SK-N-SH treated with all-trans-retinoic acid at 6 μM for 48 hours (cell line): ENCODE data around the gene FGGY.

ENCODE experiments used
- ATAC-seq: fragments of 200-7000 bp; cut with Tn5 transposase; 3 replicates; pipeline ENCODE4 v1.9.1; 2020; ENCODE audit warnings: mild to moderate bottlenecking, moderate library complexity
- ARNTL ChIP-seq: fragments of 450-650 bp; formaldehyde crosslinking; IDR thresholded peaks from 2 replicates; pipeline ENCODE4 v1.5.0; 2020; ENCODE audit warnings: low read depth, mild to moderate bottlenecking, moderate library complexity, borderline replicate concordance
- BACH2 ChIP-seq: fragments of 250-450 bp; sonication (Bioruptor Pico); IDR thresholded peaks from 2 replicates; pipeline ENCODE4 v1.9.0; 2021; ENCODE audit warnings: mild to moderate bottlenecking, borderline replicate concordance
- CSDC2 ChIP-seq: fragments of 250-450 bp; sonication (Bioruptor Pico); IDR thresholded peaks from 2 replicates; pipeline ENCODE4 v1.5.0; 2020; ENCODE audit warnings: mild to moderate bottlenecking, moderate library complexity
- ESRRG ChIP-seq: fragments of 250-450 bp; sonication (Bioruptor Pico); IDR thresholded peaks from 2 replicates; pipeline ENCODE4 v1.6.1; 2021; ENCODE audit warnings: mild to moderate bottlenecking
- GLIS3 ChIP-seq: fragments of 250-450 bp; sonication (Bioruptor Pico); IDR thresholded peaks from 2 replicates; pipeline ENCODE4 v1.5.0; 2020; ENCODE audit warnings: mild to moderate bottlenecking, moderate library complexity
- ISL1 ChIP-seq: fragments of 250-450 bp; sonication (Bioruptor Pico); IDR thresholded peaks from 2 replicates; pipeline ENCODE4 v2.1.2; 2022; ENCODE audit warnings: mild to moderate bottlenecking, moderate library complexity
- OSR1 ChIP-seq: fragments of 250-450 bp; sonication (Bioruptor Pico); IDR thresholded peaks from 2 replicates; pipeline ENCODE4 v1.8.0; 2022; ENCODE audit warnings: moderate library complexity, mild to moderate bottlenecking, inconsistent platforms
- PPARA ChIP-seq: fragments of 250-450 bp; sonication (Bioruptor Pico); IDR thresholded peaks from 2 replicates; pipeline ENCODE4 v1.5.0; 2020; ENCODE audit warnings: mild to moderate bottlenecking, borderline replicate concordance
- RARB ChIP-seq: fragments of 250-450 bp; sonication (Bioruptor Pico); IDR thresholded peaks from 2 replicates; pipeline ENCODE4 v1.8.0; 2021; ENCODE audit warnings: mild to moderate bottlenecking, moderate library complexity
- SNAI2 ChIP-seq: fragments of 250-450 bp; sonication (Bioruptor Pico); IDR thresholded peaks from 2 replicates; pipeline ENCODE4 v1.5.0; 2020; ENCODE audit warnings: mild to moderate bottlenecking, moderate library complexity
- TCF4 ChIP-seq: fragments of 250-450 bp; sonication (Bioruptor Pico); IDR thresholded peaks from 2 replicates; pipeline ENCODE4 v1.8.0; 2021; ENCODE audit warnings: mild to moderate bottlenecking, moderate library complexity, borderline replicate concordance
- TOX ChIP-seq: fragments of 250-450 bp; sonication (Bioruptor Pico); IDR thresholded peaks from 2 replicates; pipeline ENCODE4 v1.8.0; 2021; ENCODE audit warnings: mild to moderate bottlenecking, moderate library complexity, borderline replicate concordance
- ZC3H10 ChIP-seq: fragments of 250-450 bp; sonication (Bioruptor Pico); IDR thresholded peaks from 2 replicates; pipeline ENCODE4 v1.5.1; 2021; ENCODE audit warnings: mild to moderate bottlenecking, moderate library complexity
- ZFP3 ChIP-seq: fragments of 250-450 bp; sonication (Bioruptor Pico); IDR thresholded peaks from 2 replicates; pipeline ENCODE4 v1.5.0; 2020; ENCODE audit warnings: mild to moderate bottlenecking, moderate library complexity
- ZFP30 ChIP-seq: fragments of 450-650 bp; formaldehyde crosslinking; IDR thresholded peaks from 2 replicates; pipeline ENCODE4 v1.5.0; 2022; ENCODE audit warnings: mild to moderate bottlenecking, moderate library complexity
- ZNF565 ChIP-seq: fragments of 450-650 bp; formaldehyde crosslinking; conservative IDR thresholded peaks from 2 replicates; pipeline ENCODE4 v1.5.0; 2020; ENCODE audit warnings: low read depth, mild to moderate bottlenecking, moderate library complexity
- ZNF70 ChIP-seq: fragments of 450-650 bp; formaldehyde crosslinking; IDR thresholded peaks from 2 replicates; pipeline ENCODE4 v1.5.0; 2020; ENCODE audit warnings: mild to moderate bottlenecking, moderate library complexity
- ZNF8 ChIP-seq: fragments of 450-650 bp; formaldehyde crosslinking; IDR thresholded peaks from 2 replicates; pipeline ENCODE4 v1.5.0; 2020; ENCODE audit warnings: mild to moderate bottlenecking, moderate library complexity
- TF ChIP-seq, protein P1 (sequence below): fragments of 250-450 bp; sonication (Bioruptor Pico); IDR thresholded peaks from 2 replicates; pipeline ENCODE4 v1.8.0; 2020; ENCODE audit warnings: mild to moderate bottlenecking, moderate library complexity, borderline replicate concordance
- TF ChIP-seq, protein P2 (sequence below): fragments of 250-450 bp; sonication (Bioruptor Pico); IDR thresholded peaks from 2 replicates; pipeline ENCODE4 v1.5.1; 2020; ENCODE audit warnings: low read depth, mild to moderate bottlenecking, moderate library complexity
- TF ChIP-seq, protein P3 (sequence below): fragments of 250-450 bp; sonication (Bioruptor Pico); IDR thresholded peaks from 2 replicates; pipeline ENCODE4 v1.5.1; 2021; ENCODE audit warnings: mild to moderate bottlenecking, moderate library complexity
- TF ChIP-seq, protein P4 (sequence below): fragments of 250-450 bp; sonication (Bioruptor Pico); IDR thresholded peaks from 2 replicates; pipeline ENCODE4 v1.5.0; 2020; ENCODE audit warnings: mild to moderate bottlenecking, moderate library complexity
- TF ChIP-seq, protein P5 (sequence below): fragments of 250-450 bp; sonication (Bioruptor Pico); IDR thresholded peaks from 2 replicates; pipeline ENCODE4 v1.8.0; 2021; ENCODE audit warnings: low read depth, mild to moderate bottlenecking, moderate library complexity, borderline replicate concordance

FGGY gene

DNA sequence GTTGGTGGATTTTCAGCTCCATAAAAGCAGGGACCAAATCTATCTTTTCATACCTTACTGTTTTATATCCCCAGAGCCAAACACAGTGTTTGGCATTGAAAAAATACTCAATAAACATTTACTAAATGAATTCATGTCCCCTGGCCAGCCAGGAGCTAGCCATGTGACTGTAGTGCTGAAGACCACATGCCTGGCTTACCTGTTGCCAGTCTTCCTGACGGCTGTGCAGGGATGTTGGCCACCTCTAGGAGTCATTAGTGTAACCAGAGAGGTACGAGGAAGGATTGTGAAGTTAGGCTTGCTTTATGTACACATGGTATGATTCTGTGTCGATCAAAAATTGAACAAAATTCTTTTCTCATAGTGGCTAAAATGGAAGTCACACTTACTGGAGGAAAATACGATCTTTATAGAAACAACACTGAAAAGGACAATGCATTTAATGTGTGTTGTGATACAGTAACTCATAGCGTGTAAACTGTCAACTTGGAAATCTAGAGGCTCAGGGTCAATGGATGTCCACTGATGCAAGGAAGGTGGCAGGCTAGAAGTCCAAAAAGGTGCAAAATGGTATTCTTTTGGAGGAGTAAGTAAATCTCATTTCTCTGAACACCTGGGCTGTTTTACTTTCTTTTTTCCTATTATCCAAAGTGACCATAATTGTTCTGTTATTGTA is 60.9 kb downstream of the FGGY start (continued):
- TF ChIP-seq, protein P1, sequence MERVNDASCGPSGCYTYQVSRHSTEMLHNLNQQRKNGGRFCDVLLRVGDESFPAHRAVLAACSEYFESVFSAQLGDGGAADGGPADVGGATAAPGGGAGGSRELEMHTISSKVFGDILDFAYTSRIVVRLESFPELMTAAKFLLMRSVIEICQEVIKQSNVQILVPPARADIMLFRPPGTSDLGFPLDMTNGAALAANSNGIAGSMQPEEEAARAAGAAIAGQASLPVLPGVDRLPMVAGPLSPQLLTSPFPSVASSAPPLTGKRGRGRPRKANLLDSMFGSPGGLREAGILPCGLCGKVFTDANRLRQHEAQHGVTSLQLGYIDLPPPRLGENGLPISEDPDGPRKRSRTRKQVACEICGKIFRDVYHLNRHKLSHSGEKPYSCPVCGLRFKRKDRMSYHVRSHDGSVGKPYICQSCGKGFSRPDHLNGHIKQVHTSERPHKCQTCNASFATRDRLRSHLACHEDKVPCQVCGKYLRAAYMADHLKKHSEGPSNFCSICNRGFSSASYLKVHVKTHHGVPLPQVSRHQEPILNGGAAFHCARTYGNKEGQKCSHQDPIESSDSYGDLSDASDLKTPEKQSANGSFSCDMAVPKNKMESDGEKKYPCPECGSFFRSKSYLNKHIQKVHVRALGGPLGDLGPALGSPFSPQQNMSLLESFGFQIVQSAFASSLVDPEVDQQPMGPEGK, result no peak
- TF ChIP-seq ZFP3 (CRISPR knock-in tag), result no peak
- TF ChIP-seq BACH2 (CRISPR knock-in tag), result no peak

DNA sequence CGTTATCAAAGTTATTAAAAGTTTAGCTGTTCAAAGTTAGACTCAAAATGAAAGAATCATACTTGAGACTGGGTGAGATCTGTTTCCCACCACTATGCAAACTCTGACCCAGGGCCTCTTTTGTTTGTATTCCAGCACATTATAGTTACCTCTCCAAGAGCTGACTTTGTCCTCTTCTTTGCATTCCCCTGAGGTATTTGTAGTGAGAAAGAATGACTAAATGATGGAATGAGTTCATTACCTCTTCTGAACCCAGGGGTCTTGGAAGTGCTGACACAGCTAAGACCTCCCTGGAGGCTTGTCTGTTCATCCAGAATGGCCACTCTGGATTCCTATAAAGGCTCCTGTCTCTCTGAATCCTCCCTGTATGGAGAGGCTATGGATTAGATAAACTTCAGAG is 62.4 kb downstream of the FGGY start:
- TF ChIP-seq SNAI2 (CRISPR knock-in tag) (no peak), ZC3H10 (CRISPR knock-in tag) (no peak), BACH2 (CRISPR knock-in tag) (no peak), ZNF70 (CRISPR knock-in tag) (no peak), TOX (no peak), ARNTL (CRISPR knock-in tag) (no peak), ISL1 (no peak), PPARA (CRISPR knock-in tag) (no peak), ESRRG (CRISPR knock-in tag) (no peak), CSDC2 (CRISPR knock-in tag) (no peak)
- TF ChIP-seq, protein P1, result no peak
- TF ChIP-seq, protein P2, sequence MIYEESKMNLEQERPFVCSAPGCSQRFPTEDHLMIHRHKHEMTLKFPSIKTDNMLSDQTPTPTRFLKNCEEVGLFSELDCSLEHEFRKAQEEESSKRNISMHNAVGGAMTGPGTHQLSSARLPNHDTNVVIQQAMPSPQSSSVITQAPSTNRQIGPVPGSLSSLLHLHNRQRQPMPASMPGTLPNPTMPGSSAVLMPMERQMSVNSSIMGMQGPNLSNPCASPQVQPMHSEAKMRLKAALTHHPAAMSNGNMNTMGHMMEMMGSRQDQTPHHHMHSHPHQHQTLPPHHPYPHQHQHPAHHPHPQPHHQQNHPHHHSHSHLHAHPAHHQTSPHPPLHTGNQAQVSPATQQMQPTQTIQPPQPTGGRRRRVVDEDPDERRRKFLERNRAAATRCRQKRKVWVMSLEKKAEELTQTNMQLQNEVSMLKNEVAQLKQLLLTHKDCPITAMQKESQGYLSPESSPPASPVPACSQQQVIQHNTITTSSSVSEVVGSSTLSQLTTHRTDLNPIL (CRISPR knock-in tag), result no peak
- ATAC-seq, result no peak

DNA sequence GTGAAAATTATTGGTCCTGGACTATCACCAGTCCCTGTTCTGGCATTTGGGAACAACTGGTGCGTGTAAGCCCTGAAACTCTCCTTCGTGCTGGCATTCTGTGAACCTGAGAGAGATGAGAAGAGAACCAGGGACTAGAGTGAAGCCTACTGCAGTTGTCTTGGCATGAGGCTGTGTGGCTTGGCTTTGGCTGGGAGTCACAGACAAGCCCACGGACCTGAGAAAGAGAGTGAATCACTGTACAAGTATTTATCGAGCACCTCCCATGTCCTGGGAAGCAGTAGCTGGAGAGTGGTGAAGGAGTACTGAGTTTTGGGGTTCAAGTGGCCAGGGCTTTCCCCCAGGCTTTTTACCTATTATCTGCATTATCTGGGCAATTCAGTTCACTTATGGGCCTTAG is 63.3 kb downstream of the FGGY start:
- TF ChIP-seq SNAI2 (CRISPR knock-in tag), result no peak
- TF ChIP-seq ARNTL (CRISPR knock-in tag), result no peak
- ATAC-seq, result peak; percentile 75

DNA sequence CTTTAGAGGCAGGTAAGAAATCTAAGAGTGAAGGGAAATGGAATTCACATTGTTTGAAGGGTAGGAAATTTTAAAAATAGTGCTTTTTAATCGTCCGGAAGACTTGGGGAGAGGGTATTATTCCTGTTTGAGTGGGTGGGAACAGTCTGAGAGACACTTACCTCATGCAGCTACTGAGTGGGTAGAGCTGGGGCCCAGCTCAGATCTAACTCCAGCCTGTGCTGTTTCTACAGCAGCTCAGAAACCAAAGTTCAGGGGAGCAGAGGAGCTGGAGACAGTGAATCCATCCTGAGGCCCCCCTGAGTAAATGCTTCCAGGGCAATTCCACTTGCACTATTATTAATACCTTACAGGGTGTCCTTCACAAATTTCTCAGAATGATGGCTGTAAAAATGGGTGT is 63.8 kb downstream of the FGGY start:
- ATAC-seq, result no peak
- no peak for TF ChIP-seq ZFP30 (CRISPR knock-in tag)
- TF ChIP-seq ESRRG (CRISPR knock-in tag), result no peak
- TF ChIP-seq ISL1, result no peak
- TF ChIP-seq ZFP3 (CRISPR knock-in tag), result no peak
- no peak for TF ChIP-seq ZNF565
- TF ChIP-seq GLIS3, result no peak
- no peak for TF ChIP-seq PPARA (CRISPR knock-in tag)
- TF ChIP-seq, protein P1, result no peak
- TF ChIP-seq ZNF8 (CRISPR knock-in tag), result no peak
- TF ChIP-seq BACH2 (CRISPR knock-in tag), result no peak
- TF ChIP-seq, protein P3, sequence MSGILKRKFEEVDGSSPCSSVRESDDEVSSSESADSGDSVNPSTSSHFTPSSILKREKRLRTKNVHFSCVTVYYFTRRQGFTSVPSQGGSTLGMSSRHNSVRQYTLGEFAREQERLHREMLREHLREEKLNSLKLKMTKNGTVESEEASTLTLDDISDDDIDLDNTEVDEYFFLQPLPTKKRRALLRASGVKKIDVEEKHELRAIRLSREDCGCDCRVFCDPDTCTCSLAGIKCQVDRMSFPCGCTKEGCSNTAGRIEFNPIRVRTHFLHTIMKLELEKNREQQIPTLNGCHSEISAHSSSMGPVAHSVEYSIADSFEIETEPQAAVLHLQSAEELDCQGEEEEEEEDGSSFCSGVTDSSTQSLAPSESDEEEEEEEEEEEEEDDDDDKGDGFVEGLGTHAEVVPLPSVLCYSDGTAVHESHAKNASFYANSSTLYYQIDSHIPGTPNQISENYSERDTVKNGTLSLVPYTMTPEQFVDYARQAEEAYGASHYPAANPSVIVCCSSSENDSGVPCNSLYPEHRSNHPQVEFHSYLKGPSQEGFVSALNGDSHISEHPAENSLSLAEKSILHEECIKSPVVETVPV (CRISPR knock-in tag), result no peak
- TF ChIP-seq SNAI2 (CRISPR knock-in tag), result no peak
- TF ChIP-seq, protein P4, sequence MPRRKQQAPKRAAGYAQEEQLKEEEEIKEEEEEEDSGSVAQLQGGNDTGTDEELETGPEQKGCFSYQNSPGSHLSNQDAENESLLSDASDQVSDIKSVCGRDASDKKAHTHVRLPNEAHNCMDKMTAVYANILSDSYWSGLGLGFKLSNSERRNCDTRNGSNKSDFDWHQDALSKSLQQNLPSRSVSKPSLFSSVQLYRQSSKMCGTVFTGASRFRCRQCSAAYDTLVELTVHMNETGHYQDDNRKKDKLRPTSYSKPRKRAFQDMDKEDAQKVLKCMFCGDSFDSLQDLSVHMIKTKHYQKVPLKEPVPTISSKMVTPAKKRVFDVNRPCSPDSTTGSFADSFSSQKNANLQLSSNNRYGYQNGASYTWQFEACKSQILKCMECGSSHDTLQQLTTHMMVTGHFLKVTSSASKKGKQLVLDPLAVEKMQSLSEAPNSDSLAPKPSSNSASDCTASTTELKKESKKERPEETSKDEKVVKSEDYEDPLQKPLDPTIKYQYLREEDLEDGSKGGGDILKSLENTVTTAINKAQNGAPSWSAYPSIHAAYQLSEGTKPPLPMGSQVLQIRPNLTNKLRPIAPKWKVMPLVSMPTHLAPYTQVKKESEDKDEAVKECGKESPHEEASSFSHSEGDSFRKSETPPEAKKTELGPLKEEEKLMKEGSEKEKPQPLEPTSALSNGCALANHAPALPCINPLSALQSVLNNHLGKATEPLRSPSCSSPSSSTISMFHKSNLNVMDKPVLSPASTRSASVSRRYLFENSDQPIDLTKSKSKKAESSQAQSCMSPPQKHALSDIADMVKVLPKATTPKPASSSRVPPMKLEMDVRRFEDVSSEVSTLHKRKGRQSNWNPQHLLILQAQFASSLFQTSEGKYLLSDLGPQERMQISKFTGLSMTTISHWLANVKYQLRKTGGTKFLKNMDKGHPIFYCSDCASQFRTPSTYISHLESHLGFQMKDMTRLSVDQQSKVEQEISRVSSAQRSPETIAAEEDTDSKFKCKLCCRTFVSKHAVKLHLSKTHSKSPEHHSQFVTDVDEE (CRISPR knock-in tag), result no peak
- TF ChIP-seq, protein P5, sequence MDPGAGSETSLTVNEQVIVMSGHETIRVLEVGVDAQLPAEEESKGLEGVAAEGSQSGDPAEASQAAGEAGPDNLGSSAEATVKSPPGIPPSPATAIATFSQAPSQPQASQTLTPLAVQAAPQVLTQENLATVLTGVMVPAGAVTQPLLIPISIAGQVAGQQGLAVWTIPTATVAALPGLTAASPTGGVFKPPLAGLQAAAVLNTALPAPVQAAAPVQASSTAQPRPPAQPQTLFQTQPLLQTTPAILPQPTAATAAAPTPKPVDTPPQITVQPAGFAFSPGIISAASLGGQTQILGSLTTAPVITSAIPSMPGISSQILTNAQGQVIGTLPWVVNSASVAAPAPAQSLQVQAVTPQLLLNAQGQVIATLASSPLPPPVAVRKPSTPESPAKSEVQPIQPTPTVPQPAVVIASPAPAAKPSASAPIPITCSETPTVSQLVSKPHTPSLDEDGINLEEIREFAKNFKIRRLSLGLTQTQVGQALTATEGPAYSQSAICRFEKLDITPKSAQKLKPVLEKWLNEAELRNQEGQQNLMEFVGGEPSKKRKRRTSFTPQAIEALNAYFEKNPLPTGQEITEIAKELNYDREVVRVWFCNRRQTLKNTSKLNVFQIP (CRISPR knock-in tag), result no peak
- TF ChIP-seq ZC3H10 (CRISPR knock-in tag), result no peak
- TF ChIP-seq RARB (CRISPR knock-in tag), result no peak
- TF ChIP-seq OSR1 (CRISPR knock-in tag), result no peak
- TF ChIP-seq TCF4 (CRISPR knock-in tag), result no peak
- TF ChIP-seq ARNTL (CRISPR knock-in tag), result no peak
